Measurements from ENCODE around the gene EPHB1.

DNA sequence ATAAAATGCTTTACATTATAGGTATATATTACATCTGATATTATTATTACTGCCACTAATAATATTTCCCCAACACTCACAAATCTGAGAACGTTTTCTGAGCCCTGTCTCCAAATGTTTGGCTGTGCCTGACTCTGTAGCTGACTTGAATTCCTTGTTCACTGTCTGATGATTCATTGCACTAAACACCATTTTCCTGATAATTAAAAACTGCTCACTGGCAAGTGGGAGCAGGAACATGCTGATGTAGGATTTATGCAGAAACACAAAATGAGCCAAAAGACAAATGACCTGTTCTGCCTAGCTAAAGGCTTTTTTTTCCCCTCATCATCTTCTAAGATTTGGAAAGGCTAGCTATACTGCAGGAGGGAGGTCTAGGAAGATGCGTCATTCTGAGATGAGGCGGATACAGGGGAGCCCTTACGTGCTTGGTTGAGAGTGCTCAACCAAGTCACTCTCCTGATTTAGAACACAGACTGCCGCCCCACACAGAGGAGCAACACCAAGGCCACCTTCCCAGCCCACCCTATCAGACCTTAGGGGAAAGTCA, 380.7 kb downstream of the EPHB1 start:
- TF ChIP-seq, protein P1, sequence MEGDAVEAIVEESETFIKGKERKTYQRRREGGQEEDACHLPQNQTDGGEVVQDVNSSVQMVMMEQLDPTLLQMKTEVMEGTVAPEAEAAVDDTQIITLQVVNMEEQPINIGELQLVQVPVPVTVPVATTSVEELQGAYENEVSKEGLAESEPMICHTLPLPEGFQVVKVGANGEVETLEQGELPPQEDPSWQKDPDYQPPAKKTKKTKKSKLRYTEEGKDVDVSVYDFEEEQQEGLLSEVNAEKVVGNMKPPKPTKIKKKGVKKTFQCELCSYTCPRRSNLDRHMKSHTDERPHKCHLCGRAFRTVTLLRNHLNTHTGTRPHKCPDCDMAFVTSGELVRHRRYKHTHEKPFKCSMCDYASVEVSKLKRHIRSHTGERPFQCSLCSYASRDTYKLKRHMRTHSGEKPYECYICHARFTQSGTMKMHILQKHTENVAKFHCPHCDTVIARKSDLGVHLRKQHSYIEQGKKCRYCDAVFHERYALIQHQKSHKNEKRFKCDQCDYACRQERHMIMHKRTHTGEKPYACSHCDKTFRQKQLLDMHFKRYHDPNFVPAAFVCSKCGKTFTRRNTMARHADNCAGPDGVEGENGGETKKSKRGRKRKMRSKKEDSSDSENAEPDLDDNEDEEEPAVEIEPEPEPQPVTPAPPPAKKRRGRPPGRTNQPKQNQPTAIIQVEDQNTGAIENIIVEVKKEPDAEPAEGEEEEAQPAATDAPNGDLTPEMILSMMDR (IDR thresholded peaks at IDR 0.05): no peak
- TF ChIP-seq POLR2A (IDR thresholded peaks at IDR 0.05): no peak

Measured in transverse colon (tissue), 3 donors.